NCI-H345 treated with DMSO at 0.1 percent for 48 hours (cell line): Measurements from ENCODE around the gene TNFSF12.
"Not testable (repeated sequence)": the region's sequence is repeated elsewhere in the genome, so short reads cannot be mapped to it uniquely, and the experiment has no call there.

Experiments used
- DNase-seq: peaks from one replicate; lab custom pipeline; 2025; ENCODE audit not compliant: unreplicated experiment; lab: John Stamatoyannopoulos, UW

The TNFSF12 gene

GRCh38 chr17:7583253-7584109, 34.6 kb downstream of the TNFSF12 start, which contains the start of gene MPDU1:
Gene MPDU1, plus strand, starts transcription at chr17:7583852. Its CDS starts 11 bp downstream, at chr17:7583863.
- peak; percentile 86 for DNase-seq

- DNase-seq: no peak
These were observed 38.0 kb downstream of the TNFSF12 start for GRCh38 chr17:7586673-7587419.

GRCh38 chr17:7587420-7588151, 38.7 kb downstream of the TNFSF12 start:
- DNase-seq: no peak

GRCh38 chr17:7588553-7589203, 39.8 kb downstream of the TNFSF12 start:
- DNase-seq: no peak

- no peak for DNase-seq
These were observed 40.5 kb downstream of the TNFSF12 start for GRCh38 chr17:7589204-7589868.

- no peak for DNase-seq
These were observed 41.2 kb downstream of the TNFSF12 start, which contains the start of gene SOX15 for GRCh38 chr17:7589891-7590691. Gene SOX15, minus strand, starts transcription at chr17:7590094. Its CDS starts 418 bp downstream, at chr17:7589676.

- no peak for DNase-seq
These were observed 41.9 kb downstream of the TNFSF12 start for GRCh38 chr17:7590743-7591142.

- no peak for DNase-seq
These were observed 42.7 kb downstream of the TNFSF12 start for GRCh38 chr17:7591596-7591995.

- no peak for DNase-seq
These were observed 43.7 kb downstream of the TNFSF12 start for GRCh38 chr17:7592422-7593021.

- DNase-seq: no peak
These were observed 44.4 kb downstream of the TNFSF12 start for GRCh38 chr17:7593296-7593695.

GRCh38 chr17:7597561-7597960, 48.7 kb downstream of the TNFSF12 start:
- DNase-seq: not testable (repeated sequence)

GRCh38 chr17:7606280-7606679, 57.4 kb downstream of the TNFSF12 start:
- DNase-seq: no peak
